ENCODE results near the gene STK31.
A peak's percentile ranks its signal among the peaks of the same experiment; 100 is the strongest.

The STK31 gene

GRCh38 chr7:23691320-23691719 lies 18.7 kb upstream of the STK31 start:
- no peak for DNase-seq (ENCODE audit: extremely low spot score)
- ChIA-PET CTCF (interaction anchor here (0.6 kb wide), 1 partner anchor 11 kb away, joined by 3 read pairs; no protein-coding TSS in a partner anchor), POLR2A (no interaction called here)
- TF ChIP-seq ELF4 (IDR thresholded peaks at IDR 0.05) (no peak), NFRKB (IDR thresholded peaks at IDR 0.05) (no peak), HDGF (IDR thresholded peaks at IDR 0.05; ENCODE audit: borderline replicate concordance) (no peak), L3MBTL2 (conservative IDR thresholded peaks at IDR 0.05) (no peak), BHLHE40 (IDR thresholded peaks at IDR 0.05; ENCODE audit: borderline replicate concordance) (no peak), TARDBP (IDR thresholded peaks at IDR 0.05) (no peak), ARNT (IDR thresholded peaks at IDR 0.05) (no peak), FOXM1 (IDR thresholded peaks at IDR 0.05; ENCODE audit: borderline replicate concordance) (no peak), SUZ12 (IDR thresholded peaks at IDR 0.05) (no peak), ZNF384 (IDR thresholded peaks at IDR 0.05) (no peak), PKNOX1 (IDR thresholded peaks at IDR 0.05) (no peak), FOXK2 (IDR thresholded peaks at IDR 0.05) (no peak)

GRCh38 chr7:23693224-23693623 lies 16.8 kb upstream of the STK31 start:
- CTCF ChIA-PET, result no interaction called here
- no peak for DNase-seq (ENCODE audit: extremely low spot score)
- POLR2A ChIA-PET, result no interaction called here
- TF ChIP-seq TARDBP (IDR thresholded peaks at IDR 0.05), result no peak
- no peak for TF ChIP-seq LEF1 (IDR thresholded peaks at IDR 0.05; ENCODE audit: borderline replicate concordance)
- TF ChIP-seq FOXA1 (IDR thresholded peaks at IDR 0.05), result no peak
- no peak for TF ChIP-seq ELF4 (IDR thresholded peaks at IDR 0.05)
- no peak for TF ChIP-seq FOXM1 (IDR thresholded peaks at IDR 0.05; ENCODE audit: borderline replicate concordance)
- TF ChIP-seq HDGF (IDR thresholded peaks at IDR 0.05; ENCODE audit: borderline replicate concordance), result no peak
- no peak for TF ChIP-seq FOXK2 (IDR thresholded peaks at IDR 0.05)
- no peak for TF ChIP-seq SP1 (IDR thresholded peaks at IDR 0.05)
- no peak for TF ChIP-seq CTBP1 (IDR thresholded peaks at IDR 0.05; ENCODE audit: borderline replicate concordance)
- TF ChIP-seq ARNT (IDR thresholded peaks at IDR 0.05), result no peak
- no peak for TF ChIP-seq NFRKB (IDR thresholded peaks at IDR 0.05)
- TF ChIP-seq PKNOX1 (IDR thresholded peaks at IDR 0.05), result no peak
- no peak for TF ChIP-seq L3MBTL2 (conservative IDR thresholded peaks at IDR 0.05)
- no peak for TF ChIP-seq SUZ12 (IDR thresholded peaks at IDR 0.05)
- TF ChIP-seq ZNF384 (IDR thresholded peaks at IDR 0.05), result no peak

GRCh38 chr7:23696916-23697441 lies 13.0 kb upstream of the STK31 start:
- CTCF ChIA-PET, result interaction anchor here (0.6 to 2.2 kb wide), 8 partner anchors 9 to 1018 kb away, joined by 3 to 12 read pairs (median 4); no protein-coding TSS in a partner anchor
- POLR2A ChIA-PET, result no interaction called here
- DNase-seq (ENCODE audit: extremely low spot score), result peak; percentile 81
- TF ChIP-seq FOXA1 (IDR thresholded peaks at IDR 0.05), result no peak
- no peak for TF ChIP-seq BHLHE40 (IDR thresholded peaks at IDR 0.05; ENCODE audit: borderline replicate concordance)
- TF ChIP-seq FOXK2 (IDR thresholded peaks at IDR 0.05), result no peak
- no peak for TF ChIP-seq LEF1 (IDR thresholded peaks at IDR 0.05; ENCODE audit: borderline replicate concordance)
- no peak for TF ChIP-seq ELF4 (IDR thresholded peaks at IDR 0.05)
- no peak for TF ChIP-seq ARNT (IDR thresholded peaks at IDR 0.05)
- TF ChIP-seq PKNOX1 (IDR thresholded peaks at IDR 0.05), result no peak
- TF ChIP-seq SP1 (IDR thresholded peaks at IDR 0.05), result no peak
- TF ChIP-seq L3MBTL2 (conservative IDR thresholded peaks at IDR 0.05), result no peak; the same call in 1 of the 2 replicates
- no peak for TF ChIP-seq SUZ12 (IDR thresholded peaks at IDR 0.05)
- no peak for TF ChIP-seq TARDBP (IDR thresholded peaks at IDR 0.05)
- TF ChIP-seq FOXM1 (IDR thresholded peaks at IDR 0.05; ENCODE audit: borderline replicate concordance), result no peak
- TF ChIP-seq ZNF384 (IDR thresholded peaks at IDR 0.05), result no peak

- TF ChIP-seq ELF4 (IDR thresholded peaks at IDR 0.05), result no peak
- no peak for DNase-seq (ENCODE audit: extremely low spot score)
- CTCF ChIA-PET, result interaction anchor here (0.6 kb wide), 3 partner anchors 65 to 543 kb away, joined by 3 to 7 read pairs (median 4); no protein-coding TSS in a partner anchor
- POLR2A ChIA-PET, result no interaction called here
Observed at GRCh38 chr7:23698822-23699221, 11.2 kb upstream of the STK31 start.

GRCh38 chr7:23700046-23700445 lies 10.0 kb upstream of the STK31 start:
- ChIA-PET POLR2A (no interaction called here), CTCF (interaction anchor here (0.7 kb wide), 1 partner anchor 305 kb away, joined by 9 read pairs; no protein-coding TSS in a partner anchor)
- DNase-seq (ENCODE audit: extremely low spot score), result no peak
- TF ChIP-seq TARDBP (IDR thresholded peaks at IDR 0.05) (no peak), FOXK2 (IDR thresholded peaks at IDR 0.05) (no peak), ZNF384 (IDR thresholded peaks at IDR 0.05) (no peak), ELF4 (IDR thresholded peaks at IDR 0.05) (no peak), PKNOX1 (IDR thresholded peaks at IDR 0.05) (no peak), SUZ12 (IDR thresholded peaks at IDR 0.05) (no peak), FOXA1 (IDR thresholded peaks at IDR 0.05) (no peak), L3MBTL2 (conservative IDR thresholded peaks at IDR 0.05) (no peak), ARNT (IDR thresholded peaks at IDR 0.05) (no peak), BHLHE40 (IDR thresholded peaks at IDR 0.05; ENCODE audit: borderline replicate concordance) (no peak), LEF1 (IDR thresholded peaks at IDR 0.05; ENCODE audit: borderline replicate concordance) (no peak), NFRKB (IDR thresholded peaks at IDR 0.05) (no peak), HDGF (IDR thresholded peaks at IDR 0.05; ENCODE audit: borderline replicate concordance) (no peak), SP1 (IDR thresholded peaks at IDR 0.05) (no peak), CTBP1 (IDR thresholded peaks at IDR 0.05; ENCODE audit: borderline replicate concordance) (no peak), FOXM1 (IDR thresholded peaks at IDR 0.05; ENCODE audit: borderline replicate concordance) (no peak)

Data from HEK293T (cell line).